HEK293 (cell line): ENCODE data around the gene FRMD5.
A peak's percentile ranks its signal among the peaks of the same experiment; 100 is the strongest.

Experiments
- CTCF ChIP-seq: fragments of 450-650 bp; formaldehyde crosslinking; IDR thresholded peaks from 2 replicates; pipeline ENCODE4 v1.5.1; 2016; ENCODE audit warnings: missing biosample characterization, missing genetic modification characterization
- FEZF1 ChIP-seq: fragments of 450-650 bp; formaldehyde crosslinking; IDR thresholded peaks from 2 replicates; pipeline ENCODE4 v1.5.1; 2016; ENCODE audit warnings: missing biosample characterization, missing genetic modification characterization
- ZNF366 ChIP-seq: fragments of 450-650 bp; formaldehyde crosslinking; conservative IDR thresholded peaks from 2 replicates; pipeline ENCODE4 v1.5.1; 2016; ENCODE audit warnings: missing biosample characterization, missing genetic modification characterization

- 0 out of 2 replicates have a peak, but pooled peaks have one; percentile 12 for TF ChIP-seq FEZF1
- no peak for TF ChIP-seq CTCF (tag by site-specific recombination)
- TF ChIP-seq ZNF366, result no peak; the same call in 1 of the 2 replicates
These were observed 274.3 kb downstream of the FRMD5 start for GRCh38 chr15:43920815-43921214.
